GM12801 (cell line): ENCODE measurements around the gene GALNT12.

ENCODE experiments used
- TF ChIP-seq, protein P1 (sequence below): IDR thresholded peaks from one replicate; pipeline ENCODE4 v1.5.1; 2011; ENCODE audit warnings: control low read depth; ENCODE audit not compliant: insufficient read length; ENCODE audit errors: extremely low read depth

The GALNT12 gene

DNA sequence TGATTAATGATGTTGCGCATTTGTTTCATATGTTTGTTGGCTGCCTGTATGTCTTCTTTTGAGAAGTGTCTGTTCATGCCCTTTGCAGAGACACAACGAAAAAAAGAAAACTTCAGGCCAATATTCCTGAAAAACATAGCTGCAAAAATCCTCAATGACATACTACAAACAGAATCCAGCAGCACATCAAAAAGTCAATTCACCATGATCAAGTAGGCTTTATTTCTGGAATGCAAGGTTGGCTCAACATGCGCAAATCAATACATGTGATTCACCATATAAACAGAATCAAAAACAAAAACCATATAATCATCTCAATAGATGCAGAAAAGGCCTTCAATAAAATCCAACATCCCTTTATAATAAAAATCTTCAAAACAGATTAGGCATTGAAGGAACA, 9.2 kb upstream of the GALNT12 start:
- TF ChIP-seq, protein P1, sequence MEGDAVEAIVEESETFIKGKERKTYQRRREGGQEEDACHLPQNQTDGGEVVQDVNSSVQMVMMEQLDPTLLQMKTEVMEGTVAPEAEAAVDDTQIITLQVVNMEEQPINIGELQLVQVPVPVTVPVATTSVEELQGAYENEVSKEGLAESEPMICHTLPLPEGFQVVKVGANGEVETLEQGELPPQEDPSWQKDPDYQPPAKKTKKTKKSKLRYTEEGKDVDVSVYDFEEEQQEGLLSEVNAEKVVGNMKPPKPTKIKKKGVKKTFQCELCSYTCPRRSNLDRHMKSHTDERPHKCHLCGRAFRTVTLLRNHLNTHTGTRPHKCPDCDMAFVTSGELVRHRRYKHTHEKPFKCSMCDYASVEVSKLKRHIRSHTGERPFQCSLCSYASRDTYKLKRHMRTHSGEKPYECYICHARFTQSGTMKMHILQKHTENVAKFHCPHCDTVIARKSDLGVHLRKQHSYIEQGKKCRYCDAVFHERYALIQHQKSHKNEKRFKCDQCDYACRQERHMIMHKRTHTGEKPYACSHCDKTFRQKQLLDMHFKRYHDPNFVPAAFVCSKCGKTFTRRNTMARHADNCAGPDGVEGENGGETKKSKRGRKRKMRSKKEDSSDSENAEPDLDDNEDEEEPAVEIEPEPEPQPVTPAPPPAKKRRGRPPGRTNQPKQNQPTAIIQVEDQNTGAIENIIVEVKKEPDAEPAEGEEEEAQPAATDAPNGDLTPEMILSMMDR: no peak

DNA sequence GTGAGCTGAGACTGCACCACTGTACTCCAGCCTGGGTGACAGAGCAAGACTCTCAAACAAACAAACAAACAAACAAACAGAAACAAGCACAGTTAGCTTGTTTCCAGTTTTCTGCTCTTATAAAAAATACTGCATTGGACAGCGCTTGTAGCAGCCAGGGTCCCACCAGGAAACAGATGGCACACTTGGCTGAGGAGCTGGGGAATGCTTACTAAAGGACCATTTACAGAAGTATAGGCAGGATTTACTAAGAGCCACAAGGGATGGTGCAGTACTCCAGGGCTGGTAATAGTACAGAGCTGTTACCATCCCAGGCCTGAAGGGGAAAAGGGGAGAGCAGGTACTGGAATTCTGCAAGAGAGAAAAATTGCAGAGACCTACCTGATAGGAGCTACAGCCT, 5.9 kb upstream of the GALNT12 start:
- TF ChIP-seq, protein P1: no peak

DNA sequence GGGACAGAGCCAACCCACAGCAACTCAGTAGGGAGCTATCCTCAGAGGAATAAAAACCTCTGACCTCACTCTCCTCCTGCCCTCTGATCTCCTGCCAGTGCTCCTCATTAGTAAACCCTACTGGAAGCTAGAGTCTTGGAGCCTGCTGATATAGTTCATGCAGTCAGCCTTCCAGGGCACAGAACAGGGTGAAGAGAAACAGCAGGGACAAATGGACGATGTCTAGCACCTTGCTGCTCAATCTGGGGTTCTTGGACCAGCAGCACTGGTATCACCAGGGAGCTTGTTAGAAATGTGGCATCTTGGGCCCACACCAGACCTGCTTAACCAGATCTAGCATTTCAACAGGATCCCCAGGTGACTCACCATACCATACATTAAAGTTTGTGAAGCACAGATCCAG, 5.5 kb upstream of the GALNT12 start:
- TF ChIP-seq, protein P1: no peak

DNA sequence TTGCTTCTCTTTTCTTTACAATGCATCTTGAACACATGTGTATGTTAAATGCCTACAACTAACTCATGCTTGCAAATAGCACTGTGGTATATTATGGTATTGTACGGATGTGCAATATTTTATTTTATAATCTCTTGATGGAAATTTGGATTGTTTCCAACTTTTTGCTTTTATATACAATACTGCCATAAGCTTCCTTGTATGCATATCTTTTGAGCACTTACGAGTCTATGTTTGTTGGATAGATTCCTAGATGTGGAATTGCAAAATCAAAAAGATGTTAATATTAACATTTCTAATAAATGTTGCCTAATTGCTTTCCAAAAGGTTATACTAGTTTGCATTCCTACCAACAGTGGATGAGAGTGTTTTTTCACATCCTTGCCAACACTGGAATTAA, 3.4 kb upstream of the GALNT12 start:
- TF ChIP-seq, protein P1: no peak

DNA sequence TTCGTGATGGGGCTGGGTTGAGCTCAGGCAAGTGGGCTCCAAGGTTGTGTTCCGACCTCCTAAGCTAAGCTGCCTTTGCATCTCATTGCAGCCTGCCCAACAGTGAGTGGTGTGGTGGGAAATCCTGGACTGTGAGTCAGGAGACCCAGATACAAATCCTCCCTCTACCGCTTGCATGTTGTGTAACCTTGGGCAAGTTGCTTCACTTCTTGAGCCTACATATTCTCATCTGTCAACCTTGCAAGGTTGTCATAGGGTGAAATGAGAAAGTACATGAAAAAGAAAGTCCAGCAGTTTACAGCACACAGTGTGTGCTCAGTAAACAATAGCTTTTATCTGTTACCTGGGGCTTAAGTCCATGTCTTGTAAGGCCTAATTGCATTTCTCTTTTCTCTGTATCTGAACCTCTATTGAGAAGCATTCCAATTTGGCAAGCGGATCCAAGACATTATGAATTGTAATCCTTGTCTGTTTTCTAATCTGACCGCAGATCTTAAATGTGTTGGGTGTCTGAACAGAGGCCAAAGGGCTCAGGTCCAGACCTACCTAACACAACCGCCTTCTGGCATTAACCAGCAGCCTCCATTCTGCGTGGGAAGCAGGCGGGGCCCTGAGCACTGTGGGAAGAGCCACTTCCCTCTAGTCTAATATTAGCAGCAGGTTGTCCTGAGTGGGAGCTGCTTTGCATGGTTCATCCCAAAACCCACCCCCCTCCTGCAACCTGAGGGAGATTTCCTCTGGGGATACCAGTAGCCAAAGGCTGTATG, 1.8 kb upstream of the GALNT12 start:
- TF ChIP-seq, protein P1: no peak

DNA sequence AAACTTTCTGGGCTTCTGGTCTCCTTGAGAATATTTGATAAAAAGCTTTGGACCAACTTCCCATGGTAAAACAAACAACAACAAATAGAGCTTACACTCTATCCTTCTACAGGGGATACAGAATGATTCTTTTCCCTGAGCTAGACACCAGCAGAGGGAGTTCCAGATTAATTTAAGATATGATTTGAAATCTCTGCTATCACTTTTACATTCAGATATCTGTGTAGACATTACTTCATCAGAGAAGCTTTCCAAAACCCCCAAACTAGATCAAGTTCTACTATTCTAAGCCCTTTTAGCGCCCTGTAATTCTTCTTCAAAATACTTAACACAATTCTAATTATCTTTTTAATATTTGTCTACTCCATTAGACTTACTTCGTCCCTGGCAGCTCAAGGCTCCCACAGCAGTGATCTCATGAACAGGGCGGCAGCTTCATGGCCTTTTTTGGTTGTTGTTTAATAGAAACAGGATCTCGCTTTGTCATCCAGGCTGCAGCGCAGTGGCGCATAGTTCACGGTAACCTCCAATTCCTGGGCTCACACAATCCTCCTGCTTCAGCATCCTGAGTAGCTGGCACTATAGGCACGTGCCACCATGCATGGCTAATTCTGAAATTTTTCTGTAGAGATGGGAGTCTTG, 955 bp upstream of the GALNT12 start:
- TF ChIP-seq, protein P1: no peak

DNA sequence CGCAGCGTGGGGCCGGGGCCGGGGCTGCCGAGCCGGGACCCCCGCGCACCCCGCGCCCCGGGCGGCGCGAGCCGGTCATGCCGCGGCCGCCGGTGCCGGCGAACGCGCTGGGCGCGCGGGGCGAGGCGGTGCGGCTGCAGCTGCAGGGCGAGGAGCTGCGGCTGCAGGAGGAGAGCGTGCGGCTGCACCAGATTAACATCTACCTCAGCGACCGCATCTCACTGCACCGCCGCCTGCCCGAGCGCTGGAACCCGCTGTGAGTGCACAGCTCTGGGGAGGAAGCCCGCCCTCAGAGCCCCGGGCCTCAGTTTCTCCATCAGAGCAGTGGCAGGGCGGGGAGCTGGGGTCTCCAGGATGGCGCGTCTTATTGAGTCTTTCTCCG, 335 bp downstream of the GALNT12 start:
- TF ChIP-seq, protein P1: no peak
